Measurements from ENCODE around the gene TFR2.

DNA sequence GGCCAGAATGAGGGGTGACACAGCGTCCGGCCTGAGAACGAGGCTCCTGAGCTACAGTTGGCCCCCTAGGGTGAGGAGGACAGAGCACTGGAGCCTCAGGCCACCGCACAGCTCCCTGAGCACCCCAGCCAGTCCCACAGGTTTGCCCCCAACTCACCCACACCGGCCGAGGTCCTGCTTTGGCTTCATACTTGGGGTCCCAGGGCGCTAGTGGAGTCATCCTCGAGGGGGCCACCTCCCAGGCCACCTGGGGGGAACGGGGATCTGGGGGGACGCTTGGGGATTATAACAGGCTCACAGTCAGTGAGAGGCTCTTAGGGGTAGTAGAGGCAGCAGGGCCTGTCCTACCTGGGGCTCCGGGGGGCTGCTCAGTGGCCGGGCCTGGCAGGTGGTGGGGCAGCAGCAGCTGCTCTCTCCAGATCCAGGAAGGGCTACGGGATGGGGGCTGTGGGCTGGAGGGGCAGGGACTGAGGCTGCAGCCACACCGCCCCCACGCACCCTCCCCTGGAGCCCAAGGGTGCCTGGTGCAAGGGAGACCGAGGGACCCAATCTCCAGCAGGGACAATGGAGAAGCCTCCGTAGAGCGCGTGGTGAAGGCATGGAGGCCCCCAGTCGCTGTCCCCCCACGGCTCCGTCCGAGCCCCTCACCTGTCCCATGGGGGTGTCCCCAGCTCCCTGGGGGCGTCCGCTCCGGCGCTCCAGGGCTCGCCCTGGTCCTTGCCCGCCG, 68.2 kb downstream of the TFR2 start:
- TF ChIP-seq SOX6 (IDR thresholded peaks at IDR 0.05) (no peak), ZNF24 (IDR thresholded peaks at IDR 0.05) (no peak), CTCF (IDR thresholded peaks at IDR 0.05 in 2 of 3, conservative IDR thresholded peaks at IDR 0.05 in 1 of 3; ENCODE audit: insufficient read depth in 2 of 3, low read depth in 1 of 3, low read length in 3 of 3) (no peak), GABPA (tag; conservative IDR thresholded peaks at IDR 0.05; ENCODE audit: low read depth) (no peak), CC2D1A (IDR thresholded peaks at IDR 0.05) (no peak), MYC (IDR thresholded peaks at IDR 0.05; ENCODE audit: low read depth, low read length) (no peak), MYC (CRISPR knock-in tag; IDR thresholded peaks at IDR 0.05; ENCODE audit: borderline replicate concordance, low read depth) (no peak), MAZ (CRISPR knock-in tag; conservative IDR thresholded peaks at IDR 0.05 in 1 of 2, IDR thresholded peaks at IDR 0.05 in 1 of 2) (no peak)
- TF ChIP-seq, protein P1, sequence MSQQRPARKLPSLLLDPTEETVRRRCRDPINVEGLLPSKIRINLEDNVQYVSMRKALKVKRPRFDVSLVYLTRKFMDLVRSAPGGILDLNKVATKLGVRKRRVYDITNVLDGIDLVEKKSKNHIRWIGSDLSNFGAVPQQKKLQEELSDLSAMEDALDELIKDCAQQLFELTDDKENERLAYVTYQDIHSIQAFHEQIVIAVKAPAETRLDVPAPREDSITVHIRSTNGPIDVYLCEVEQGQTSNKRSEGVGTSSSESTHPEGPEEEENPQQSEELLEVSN (IDR thresholded peaks at IDR 0.05; ENCODE audit: borderline replicate concordance in 1 of 2, extremely low read depth in 1 of 2, insufficient read depth in 1 of 2, insufficient read length in 1 of 2, low read depth in 1 of 2, low read length in 1 of 2, poor library complexity in 1 of 2, severe bottlenecking in 1 of 2): no peak

Data from K562 (cell line).